DOHH2 (cell line): ENCODE measurements around the gene SLC1A2.

Experiments used
- H3F3A ChIP-seq: fragments of 200-600 bp; sonication (generic), shearing (Covaris generic); 2 replicates; pipeline ENCODE4 v1.6.0; 2016; ENCODE audit warnings: antibody characterized with exemption, mild to moderate bottlenecking; ENCODE audit not compliant: control insufficient read depth, insufficient read depth
- H3K27ac ChIP-seq: fragments of 200-600 bp; sonication (generic); 2 replicates; pipeline ENCODE4 v1.5.1; 2014; ENCODE audit warnings: low read depth, mild to moderate bottlenecking, low read length, moderate library complexity
- H3K27me3 ChIP-seq: fragments of 200-600 bp; sonication (generic); 2 replicates; pipeline ENCODE4 v1.6.1; 2014; ENCODE audit warnings: mild to moderate bottlenecking, low read length, mixed read lengths; ENCODE audit not compliant: control insufficient read depth
- H3K36me3 ChIP-seq: fragments of 200-600 bp; sonication (generic); 2 replicates; pipeline ENCODE4 v1.6.1; 2014; ENCODE audit warnings: mild to moderate bottlenecking, low read length, moderate library complexity, mixed read lengths; ENCODE audit not compliant: control insufficient read depth
- H3K4me1 ChIP-seq: fragments of 200-600 bp; sonication (generic); 2 replicates; pipeline ENCODE4 v1.6.1; 2014; ENCODE audit warnings: mild to moderate bottlenecking, low read length, mixed read lengths; ENCODE audit not compliant: control insufficient read depth
- H3K4me2 ChIP-seq: fragments of 200-600 bp; sonication (generic); 2 replicates; pipeline ENCODE4 v1.6.0; 2014; ENCODE audit warnings: mild to moderate bottlenecking, low read length, moderate library complexity
- H3K4me3 ChIP-seq: fragments of 200-600 bp; sonication (generic); 2 replicates; pipeline ENCODE4 v1.5.1; 2014; ENCODE audit warnings: mild to moderate bottlenecking, low read length, mixed read lengths
- H3K79me2 ChIP-seq: fragments of 200-600 bp; sonication (generic); 2 replicates; pipeline ENCODE4 v1.6.1; 2014; ENCODE audit warnings: mild to moderate bottlenecking, low read length, mixed read lengths; ENCODE audit not compliant: control insufficient read depth
- H3K9me2 ChIP-seq: fragments of 200-600 bp; sonication (generic); replicated peaks from 2 replicates; pipeline ENCODE4 v1.6.1; 2014; ENCODE audit warnings: mild to moderate bottlenecking, low read length, mixed read lengths; ENCODE audit not compliant: control insufficient read depth
- H3K9me3 ChIP-seq: fragments of 200-600 bp; sonication (generic); 2 replicates; pipeline ENCODE4 v1.6.1; 2014; ENCODE audit warnings: antibody characterized with exemption, low read length, mixed read lengths; ENCODE audit not compliant: control insufficient read depth, insufficient read depth
- H4K20me1 ChIP-seq: fragments of 200-600 bp; sonication (generic); 2 replicates; pipeline ENCODE4 v1.6.0; 2014; ENCODE audit warnings: low read depth, mild to moderate bottlenecking, antibody characterized with exemption, low read length, moderate library complexity; ENCODE audit not compliant: control insufficient read depth, insufficient read depth
- EZH2phosphoT487 ChIP-seq: fragments of 200-600 bp; sonication (generic); IDR thresholded peaks from 2 replicates; pipeline ENCODE4 v1.6.1; 2017; ENCODE audit warnings: borderline replicate concordance, mild to moderate bottlenecking, antibody characterized with exemption, low read length, moderate library complexity, mixed read lengths
- TF ChIP-seq, protein P1 (sequence below): fragments of 200-600 bp; sonication (generic); IDR thresholded peaks from one replicate; pipeline ENCODE4 v1.5.1; 2014; ENCODE audit warnings: antibody characterized with exemption, mild to moderate bottlenecking, low read depth, low read length; ENCODE audit not compliant: poor library complexity, severe bottlenecking

SLC1A2 gene

DNA sequence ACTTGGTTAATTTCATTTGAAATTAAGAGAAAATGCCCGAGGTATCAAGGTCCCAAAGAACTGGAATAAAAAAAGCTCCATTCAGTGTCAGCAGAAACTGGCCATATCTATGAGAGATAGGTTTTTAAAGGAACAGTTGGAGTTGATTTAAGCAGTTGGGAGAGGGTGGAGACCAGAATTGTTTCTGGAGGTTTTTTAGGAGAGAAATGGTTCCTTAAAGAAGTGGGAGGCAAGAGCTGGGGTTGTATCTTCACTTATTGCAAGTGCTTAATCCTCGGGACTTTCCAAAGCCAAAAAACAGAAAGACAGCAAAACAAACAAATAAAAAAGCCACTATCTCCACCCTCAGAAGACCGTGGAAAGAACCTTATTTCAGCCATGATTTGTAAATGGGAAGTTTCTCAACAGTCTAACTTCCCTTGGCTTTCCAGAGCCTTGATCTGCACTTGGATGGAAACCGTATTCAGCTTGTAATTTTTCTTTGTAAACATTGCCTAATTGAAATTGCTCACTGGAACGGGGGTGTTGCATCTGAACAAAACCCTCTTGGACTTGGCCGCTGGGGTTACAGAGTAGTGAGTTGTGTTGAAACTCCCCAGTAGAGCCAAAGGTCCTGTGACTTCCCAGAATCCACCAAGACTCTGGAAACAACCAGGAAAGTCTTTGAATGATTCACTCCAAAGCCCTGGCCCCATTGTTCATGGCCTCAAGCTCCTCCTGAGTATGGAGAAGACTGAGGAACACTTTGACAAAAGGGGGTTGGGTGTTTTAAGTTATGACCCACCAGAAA lies 115.6 kb downstream of the SLC1A2 start:
- Histone ChIP-seq H3K4me2 (no peak overlapping the region), H3K79me2 (no peaks in the 10 kb centered on the region)

DNA sequence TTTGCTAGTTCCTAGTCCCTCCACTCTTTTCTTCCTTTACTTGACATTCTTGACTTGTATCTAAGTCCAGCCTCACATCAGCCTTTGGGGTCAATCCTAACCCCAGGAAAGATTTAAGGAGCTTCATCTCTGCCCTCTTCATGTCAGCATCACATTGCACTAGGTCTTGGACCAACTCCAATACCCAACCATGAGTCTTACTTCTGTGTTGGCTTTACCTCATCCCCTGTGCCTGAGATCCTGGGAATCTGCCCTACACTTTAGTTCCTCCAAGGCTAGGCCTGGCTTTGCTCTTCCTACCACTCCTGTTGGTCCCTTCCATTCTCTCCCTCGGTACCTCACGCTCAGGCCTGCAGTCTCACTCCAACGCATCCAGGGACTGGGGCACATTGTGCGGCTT lies 117.0 kb downstream of the SLC1A2 start:
- Histone ChIP-seq H3K27me3 (no peaks in the 10 kb centered on the region; the same call in 1 of the 2 replicates), H3K4me2 (no peak overlapping the region), H3K4me1 (no peaks in the 10 kb centered on the region), H3K79me2 (no peaks in the 10 kb centered on the region), H3F3A (no peaks in the 10 kb centered on the region), H3K36me3 (no peaks in the 10 kb centered on the region), H3K9me3 (no peaks in the 10 kb centered on the region), H3K9me2 (no peaks in the 10 kb centered on the region), H3K4me3 (no peak overlapping the region), H4K20me1 (no peaks in the 10 kb centered on the region), H3K27ac (no peak overlapping the region)
- TF ChIP-seq, protein P1, sequence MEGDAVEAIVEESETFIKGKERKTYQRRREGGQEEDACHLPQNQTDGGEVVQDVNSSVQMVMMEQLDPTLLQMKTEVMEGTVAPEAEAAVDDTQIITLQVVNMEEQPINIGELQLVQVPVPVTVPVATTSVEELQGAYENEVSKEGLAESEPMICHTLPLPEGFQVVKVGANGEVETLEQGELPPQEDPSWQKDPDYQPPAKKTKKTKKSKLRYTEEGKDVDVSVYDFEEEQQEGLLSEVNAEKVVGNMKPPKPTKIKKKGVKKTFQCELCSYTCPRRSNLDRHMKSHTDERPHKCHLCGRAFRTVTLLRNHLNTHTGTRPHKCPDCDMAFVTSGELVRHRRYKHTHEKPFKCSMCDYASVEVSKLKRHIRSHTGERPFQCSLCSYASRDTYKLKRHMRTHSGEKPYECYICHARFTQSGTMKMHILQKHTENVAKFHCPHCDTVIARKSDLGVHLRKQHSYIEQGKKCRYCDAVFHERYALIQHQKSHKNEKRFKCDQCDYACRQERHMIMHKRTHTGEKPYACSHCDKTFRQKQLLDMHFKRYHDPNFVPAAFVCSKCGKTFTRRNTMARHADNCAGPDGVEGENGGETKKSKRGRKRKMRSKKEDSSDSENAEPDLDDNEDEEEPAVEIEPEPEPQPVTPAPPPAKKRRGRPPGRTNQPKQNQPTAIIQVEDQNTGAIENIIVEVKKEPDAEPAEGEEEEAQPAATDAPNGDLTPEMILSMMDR = no peak
- no peak for TF ChIP-seq EZH2phosphoT487

More for the DNA sequence above, 115.6 kb downstream of the SLC1A2 start:
- H3K9me3 ChIP-seq = no peaks in the 10 kb centered on the region
- H3K4me3 ChIP-seq = no peak overlapping the region
- H3K27me3 ChIP-seq = no peaks in the 10 kb centered on the region; the same call in 1 of the 2 replicates
- no peaks in the 10 kb centered on the region for H3K36me3 ChIP-seq
- H3K4me1 ChIP-seq = no peaks in the 10 kb centered on the region
- H3F3A ChIP-seq = no peaks in the 10 kb centered on the region
- H3K9me2 ChIP-seq = no peaks in the 10 kb centered on the region
- no peak for TF ChIP-seq EZH2phosphoT487
- TF ChIP-seq, protein P1 = no peak
- H4K20me1 ChIP-seq = no peaks in the 10 kb centered on the region
- H3K27ac ChIP-seq = no peak overlapping the region

DNA sequence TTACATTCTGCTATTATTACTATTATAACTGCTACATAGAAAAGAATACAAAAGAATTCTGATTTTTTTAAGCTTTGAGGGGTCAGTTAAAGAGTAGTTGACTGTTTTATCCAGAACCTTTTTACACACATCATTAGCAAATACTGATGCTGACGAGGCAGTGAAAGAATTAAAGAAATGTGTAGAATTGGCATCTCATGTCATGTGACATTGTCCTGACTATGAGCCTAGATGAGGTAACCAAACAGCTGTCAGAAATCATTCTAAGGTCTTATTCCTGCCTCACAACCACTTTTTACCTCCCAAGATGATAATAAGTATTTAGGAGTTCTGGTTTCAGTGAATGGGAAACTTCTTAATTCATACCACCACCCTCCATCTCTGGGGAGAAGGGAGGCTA lies 121.0 kb downstream of the SLC1A2 start:
- no peak for TF ChIP-seq EZH2phosphoT487
- TF ChIP-seq, protein P1 = no peak
- Histone ChIP-seq H4K20me1 (no peaks in the 10 kb centered on the region), H3F3A (no peaks in the 10 kb centered on the region), H3K27me3 (no peaks in the 10 kb centered on the region), H3K4me2 (no peak overlapping the region), H3K4me3 (no peak overlapping the region), H3K9me3 (no peaks in the 10 kb centered on the region), H3K36me3 (no peaks in the 10 kb centered on the region), H3K79me2 (no peaks in the 10 kb centered on the region), H3K9me2 (no peaks in the 10 kb centered on the region), H3K4me1 (no peaks in the 10 kb centered on the region), H3K27ac (no peak overlapping the region)
